ENCODE results near the gene TPM3.

- no peak for TF ChIP-seq POLR2A (IDR thresholded peaks at IDR 0.05)
- TF ChIP-seq CTCF (IDR thresholded peaks at IDR 0.05), result no peak
Observed at GRCh38 chr1:154239491-154239890, 47.6 kb upstream of the TPM3 start.
